Retinal pigment epithelial cell (primary cell): ENCODE data around the gene P4HTM.

Experiments used
- DNase-seq: peaks from one replicate; pipeline ENCODE4 v3.0.0-alpha.2; 2010; ENCODE audit warnings: low read depth
- H3K4me3 ChIP-seq: 2 replicates; pipeline ENCODE4 v1.5.1; 2011; ENCODE audit warnings: mild to moderate bottlenecking, low read length, control low read depth, moderate library complexity
- CTCF ChIP-seq: conservative IDR thresholded peaks from 2 replicates; pipeline ENCODE4 v1.5.1; 2011; ENCODE audit warnings: low read depth, low read length, control low read depth, inconsistent platforms

P4HTM gene

GRCh38 chr3:49021213-49021812 lies 31.3 kb downstream of the P4HTM start:
- TF ChIP-seq CTCF: no peak
- DNase-seq: peak; percentile 80
- peak overlapping the region; percentile 83 for H3K4me3 ChIP-seq

DNA sequence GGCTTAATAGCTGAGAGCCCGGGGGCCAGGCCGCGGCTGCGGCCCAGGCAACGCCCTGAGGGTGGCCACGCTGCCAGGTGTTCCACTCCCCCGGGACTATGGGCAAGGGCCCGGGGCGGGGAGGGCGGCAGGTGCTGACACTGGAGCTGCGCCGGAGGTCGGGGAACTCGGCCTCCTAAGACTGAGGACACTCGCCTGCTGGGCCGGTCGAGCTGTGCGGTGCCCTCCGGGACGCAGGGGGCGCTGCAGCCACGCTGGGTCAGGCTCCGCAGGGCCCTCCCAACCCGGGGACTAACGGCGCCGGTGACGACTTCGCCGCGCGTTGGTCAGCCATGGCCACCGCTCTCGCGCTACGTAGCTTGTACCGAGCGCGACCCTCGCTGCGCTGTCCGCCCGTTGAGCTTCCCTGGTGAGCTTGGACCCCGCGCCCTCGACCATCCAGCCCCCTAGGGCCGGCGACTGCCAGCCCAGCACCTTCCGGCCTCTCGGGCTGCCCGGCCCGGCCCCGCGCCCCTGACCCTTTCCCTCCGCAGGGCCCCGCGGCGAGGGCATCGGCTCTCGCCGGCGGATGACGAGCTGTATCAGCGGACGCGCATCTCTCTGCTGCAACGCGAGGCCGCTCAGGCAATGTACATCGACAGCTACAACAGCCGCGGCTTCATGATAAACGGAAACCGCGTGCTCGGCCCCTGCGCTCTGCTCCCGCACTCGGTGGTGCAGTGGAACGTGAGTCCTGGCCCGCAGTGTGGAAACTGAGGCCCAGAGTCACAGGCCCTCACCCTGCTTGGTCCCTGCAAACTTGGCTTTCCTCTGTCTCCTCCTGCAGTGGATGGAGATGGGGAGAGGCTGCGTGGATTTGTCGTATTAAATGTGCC lies 32.0 kb downstream of the P4HTM start, which contains the start of gene NDUFAF3:
Gene NDUFAF3, plus strand, starts transcription at position 309 of the 875 bp plus-strand sequence. Its CDS starts 24 bp downstream, at position 333.
- peak within 1 kb of the TSS; percentile 83 for H3K4me3 ChIP-seq
- peak; percentile 72 for DNase-seq
- TF ChIP-seq CTCF: peak; percentile 89

- DNase-seq: no peak
- H3K4me3 ChIP-seq: peak overlapping the region; percentile 83
- TF ChIP-seq CTCF: no peak
Measured at GRCh38 chr3:49022688-49023171, 32.7 kb downstream of the P4HTM start.

GRCh38 chr3:49023775-49024174 lies 33.7 kb downstream of the P4HTM start:
- DNase-seq: no peak
- no peak overlapping the region for H3K4me3 ChIP-seq
- no peak for TF ChIP-seq CTCF

DNA sequence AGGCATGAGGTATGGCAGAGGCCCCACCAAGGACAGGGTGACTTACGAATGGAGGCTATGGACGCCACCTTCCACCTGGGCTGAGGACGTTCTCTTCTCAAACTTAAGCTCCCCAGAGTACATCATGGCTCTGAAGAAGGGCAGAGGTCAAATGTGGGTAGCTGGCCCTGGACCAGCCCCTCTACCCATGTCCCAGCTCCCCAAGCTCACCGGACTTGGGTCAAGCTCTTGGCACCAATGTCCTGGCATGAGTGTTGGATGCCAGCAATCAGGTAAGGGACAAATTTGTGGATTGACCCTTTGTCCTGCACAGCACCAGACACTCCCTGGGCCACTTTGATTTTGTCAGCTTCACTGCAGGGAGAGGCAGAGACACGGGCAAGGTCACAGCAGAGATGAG lies 34.4 kb downstream of the P4HTM start:
- H3K4me3 ChIP-seq: no peak overlapping the region
- no peak for TF ChIP-seq CTCF
- DNase-seq: no peak

- DNase-seq: no peak
- no peak overlapping the region for H3K4me3 ChIP-seq
- TF ChIP-seq CTCF: no peak
Measured at GRCh38 chr3:49025005-49025792, 35.2 kb downstream of the P4HTM start.
